Stimulated activated CD8-positive, alpha-beta memory T cell treated with anti-CD3 and anti-CD28 coated beads, Interleukin-15, amount 100 ng/mL, for 48 hours (primary cell): Measurements from ENCODE around the gene CTAGE9.
"Not testable (repeated sequence)": the region's sequence is repeated elsewhere in the genome, so short reads cannot be mapped to it uniquely, and the experiment has no call there.

Experiments used
- DNase-seq, 2 donors: peaks; one replicate each; pipeline ENCODE4 v3.0.0-alpha.2; 2020; ENCODE audit warnings: low read depth in 2 of 2

CTAGE9 gene

GRCh38 chr6:131729550-131729949, 18.7 kb upstream of the CTAGE9 start:
- DNase-seq = no peak

GRCh38 chr6:131728296-131728939, 17.6 kb upstream of the CTAGE9 start:
- DNase-seq = no peak

GRCh38 chr6:131727868-131728267, 17.1 kb upstream of the CTAGE9 start:
- DNase-seq = no peak

- no peak for DNase-seq
These were observed 16.6 kb upstream of the CTAGE9 start for GRCh38 chr6:131727467-131727866.

GRCh38 chr6:131724114-131724513, 13.3 kb upstream of the CTAGE9 start:
- no peak for DNase-seq

- DNase-seq = no peak
These were observed 10.3 kb upstream of the CTAGE9 start for GRCh38 chr6:131721161-131721560.

GRCh38 chr6:131717836-131718542, 7.2 kb upstream of the CTAGE9 start:
- no peak for DNase-seq

GRCh38 chr6:131715567-131715966, 4.8 kb upstream of the CTAGE9 start:
- DNase-seq = not testable (repeated sequence)

- not testable (repeated sequence) for DNase-seq
These were observed 6.9 kb downstream of the CTAGE9 start for GRCh38 chr6:131703905-131704304.

GRCh38 chr6:131700851-131701250, 10.0 kb downstream of the CTAGE9 start:
- DNase-seq = not testable (repeated sequence)

GRCh38 chr6:131696956-131697355, 13.9 kb downstream of the CTAGE9 start:
- no peak for DNase-seq

- no peak for DNase-seq
These were observed 15.9 kb downstream of the CTAGE9 start for GRCh38 chr6:131694832-131695426.

- DNase-seq = no peak
These were observed 17.4 kb downstream of the CTAGE9 start for GRCh38 chr6:131693384-131693783.

- DNase-seq = no peak
These were observed 18.2 kb downstream of the CTAGE9 start for GRCh38 chr6:131692589-131692988.

- DNase-seq = no peak
These were observed 18.8 kb downstream of the CTAGE9 start for GRCh38 chr6:131692031-131692430.

GRCh38 chr6:131688286-131688685, 22.5 kb downstream of the CTAGE9 start:
- no peak for DNase-seq

- no peak for DNase-seq
These were observed 23.8 kb downstream of the CTAGE9 start for GRCh38 chr6:131687022-131687421.

- DNase-seq = peak; percentile 23 to 31
These were observed 25.5 kb downstream of the CTAGE9 start for GRCh38 chr6:131685266-131685780.

GRCh38 chr6:131683479-131683878, 27.3 kb downstream of the CTAGE9 start:
- DNase-seq = no peak

GRCh38 chr6:131682442-131682841, 28.4 kb downstream of the CTAGE9 start:
- DNase-seq = no peak

GRCh38 chr6:131681585-131681984, 29.2 kb downstream of the CTAGE9 start:
- DNase-seq = no peak

GRCh38 chr6:131680868-131681267, 29.9 kb downstream of the CTAGE9 start:
- no peak for DNase-seq

- no peak for DNase-seq
These were observed 32.4 kb downstream of the CTAGE9 start for GRCh38 chr6:131678442-131678841.
